Measurements from ENCODE around the gene ZNF519.
"Not testable (repeated sequence)": the region's sequence is repeated elsewhere in the genome, so short reads cannot be mapped to it uniquely, and the experiment has no call there.

GRCh38 chr18:14143396-14143795 is 11.2 kb upstream of the ZNF519 start:
- not testable (repeated sequence) for TF ChIP-seq CTCF, POLR2A (IDR thresholded peaks at IDR 0.05)
